Stimulated activated CD8-positive, alpha-beta memory T cell treated with anti-CD3 and anti-CD28 coated beads, Interleukin-12 subunit alpha, Interleukin-12 subunit beta, amount 100 ng/mL, for 1 hour (primary cell): ENCODE results near the gene PNPLA6.
"Not testable (repeated sequence)": the region's sequence is repeated elsewhere in the genome, so short reads cannot be mapped to it uniquely, and the experiment has no call there.

Experiments
- DNase-seq: peaks from one replicate; pipeline ENCODE4 v3.0.0-alpha.2; 2020; ENCODE audit warnings: low read depth

PNPLA6 gene

DNA sequence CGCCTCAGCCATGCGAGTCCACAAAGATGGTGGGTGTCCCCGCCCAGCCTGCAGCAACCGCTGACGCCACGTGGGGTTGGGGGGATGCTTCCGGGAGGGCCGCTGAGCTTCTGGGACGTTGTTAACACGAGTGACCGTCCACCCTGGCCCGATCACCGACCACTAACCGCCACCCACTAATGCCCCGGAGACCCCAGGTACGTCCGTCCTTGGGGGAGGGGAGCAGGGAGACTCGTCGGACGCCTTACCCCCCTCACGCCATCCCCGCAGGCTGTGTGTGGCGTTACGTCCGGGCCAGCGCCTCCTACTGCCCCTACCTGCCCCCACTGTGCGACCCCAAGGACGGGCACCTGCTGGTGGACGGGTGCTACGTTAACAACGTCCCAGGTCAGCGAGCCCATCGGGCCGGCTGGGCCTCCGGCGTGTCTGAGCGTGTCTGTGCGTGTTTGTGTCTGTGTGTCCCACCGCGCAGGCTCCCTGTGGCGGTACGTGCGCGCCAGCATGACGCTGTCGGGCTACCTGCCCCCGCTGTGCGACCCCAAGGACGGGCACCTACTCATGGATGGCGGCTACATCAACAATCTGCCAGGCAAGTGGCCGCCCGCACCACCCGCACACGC is 21.3 kb downstream of the PNPLA6 start:
- DNase-seq = no peak

DNA sequence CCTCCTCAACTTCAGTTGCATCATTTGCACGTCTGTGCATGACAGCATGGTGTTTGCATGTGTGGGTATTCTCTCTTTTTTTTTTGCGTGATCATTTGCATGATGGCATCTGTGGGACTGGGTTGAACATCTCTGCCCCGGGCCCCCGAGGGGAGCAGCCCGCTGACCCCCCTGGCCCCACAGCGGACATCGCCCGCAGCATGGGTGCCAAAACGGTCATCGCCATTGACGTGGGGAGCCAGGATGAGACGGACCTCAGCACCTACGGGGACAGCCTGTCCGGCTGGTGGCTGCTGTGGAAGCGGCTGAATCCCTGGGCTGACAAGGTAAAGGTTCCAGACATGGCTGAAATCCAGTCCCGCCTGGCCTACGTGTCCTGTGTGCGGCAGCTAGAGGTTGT is 23.1 kb downstream of the PNPLA6 start:
- no peak for DNase-seq

DNA sequence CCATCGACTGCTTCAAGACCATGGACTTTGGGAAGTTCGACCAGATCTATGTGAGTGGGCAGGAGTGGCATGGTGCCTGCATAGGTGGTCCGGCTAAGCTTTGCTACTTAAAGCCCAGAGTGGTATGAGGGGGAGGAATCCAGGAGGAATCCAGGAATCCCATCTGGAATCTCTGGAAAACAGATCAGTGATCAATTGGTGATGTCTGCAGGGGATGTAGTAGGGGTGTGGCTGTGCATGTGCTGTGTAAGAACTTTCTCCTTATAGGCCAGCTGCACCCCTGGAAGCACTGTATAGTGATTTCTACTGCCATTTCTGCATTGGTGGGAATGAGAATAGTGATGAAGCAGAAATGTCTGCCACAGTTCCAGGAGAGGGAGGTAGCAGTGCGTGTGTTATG is 23.6 kb downstream of the PNPLA6 start:
- no peak for DNase-seq

DNA sequence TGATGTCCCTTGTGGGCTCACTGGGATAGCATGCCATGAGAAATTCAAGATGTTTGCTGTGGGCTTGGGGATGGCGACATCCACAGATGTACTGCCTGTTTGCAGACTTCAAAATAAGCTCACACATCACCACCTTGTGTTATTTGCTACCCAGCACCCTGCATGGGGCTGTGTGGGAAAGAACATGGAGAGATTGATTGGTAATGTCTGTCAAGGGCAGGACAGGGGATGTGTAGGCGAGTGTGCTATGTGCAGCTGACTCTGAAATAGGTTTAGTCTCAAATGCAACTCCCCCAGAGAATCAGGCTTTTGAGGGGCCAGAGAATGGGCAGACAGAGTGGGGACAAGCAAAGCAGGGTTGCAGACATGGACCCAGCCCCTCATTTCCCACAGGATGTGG is 24.7 kb downstream of the PNPLA6 start:
- no peak for DNase-seq

DNA sequence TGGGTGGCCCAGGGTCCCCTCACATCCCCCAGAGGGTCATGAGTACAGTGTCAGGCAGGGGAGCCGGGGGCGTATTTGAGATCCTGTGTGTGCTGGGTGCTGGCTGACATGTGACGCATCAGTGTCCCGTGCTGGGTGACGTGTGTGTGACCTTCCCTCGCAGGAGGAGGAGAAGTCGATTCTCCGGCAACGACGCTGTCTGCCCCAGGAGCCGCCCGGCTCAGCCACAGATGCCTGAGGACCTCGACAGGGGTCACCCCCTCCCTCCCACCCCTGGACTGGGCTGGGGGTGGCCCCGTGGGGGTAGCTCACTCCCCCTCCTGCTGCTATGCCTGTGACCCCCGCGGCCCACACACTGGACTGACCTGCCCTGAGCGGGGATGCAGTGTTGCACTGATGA is 25.8 kb downstream of the PNPLA6 start:
- no peak for DNase-seq

DNA sequence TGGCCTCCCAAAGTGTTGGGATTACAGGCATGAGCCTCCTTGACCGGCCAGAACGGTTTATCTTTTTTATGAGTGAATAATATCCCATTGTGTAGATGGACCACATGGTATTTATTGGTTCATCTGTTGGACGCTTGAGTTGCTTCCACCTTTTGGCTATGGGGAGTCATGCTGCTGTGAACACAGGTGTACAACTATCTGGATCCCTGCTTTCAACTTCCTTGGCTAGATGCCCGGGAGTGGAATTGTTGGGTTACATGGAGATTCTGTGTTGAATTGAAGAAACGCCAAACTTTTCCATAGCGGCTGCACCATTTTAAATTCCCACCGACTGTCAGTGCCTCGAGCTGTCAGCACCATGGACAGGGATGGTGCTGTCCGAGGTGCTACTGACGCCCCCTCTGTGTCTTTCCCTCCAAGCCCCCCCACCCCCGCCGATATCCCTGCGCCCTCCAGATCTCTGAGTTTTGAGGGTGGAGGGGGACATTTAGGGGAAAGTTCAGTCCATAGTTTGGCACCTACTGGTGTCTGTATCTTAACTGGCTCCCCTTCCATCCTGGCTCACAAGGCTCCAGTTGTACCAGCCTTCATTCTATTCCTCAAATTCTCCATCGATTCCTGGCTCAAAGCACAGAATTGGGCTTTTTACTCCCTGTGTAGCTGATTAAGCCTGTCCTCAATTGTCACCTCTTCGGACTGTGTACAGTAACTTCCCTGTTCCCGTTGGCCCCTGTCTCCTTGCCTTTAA is 27.3 kb downstream of the PNPLA6 start:
- DNase-seq = no peak

DNA sequence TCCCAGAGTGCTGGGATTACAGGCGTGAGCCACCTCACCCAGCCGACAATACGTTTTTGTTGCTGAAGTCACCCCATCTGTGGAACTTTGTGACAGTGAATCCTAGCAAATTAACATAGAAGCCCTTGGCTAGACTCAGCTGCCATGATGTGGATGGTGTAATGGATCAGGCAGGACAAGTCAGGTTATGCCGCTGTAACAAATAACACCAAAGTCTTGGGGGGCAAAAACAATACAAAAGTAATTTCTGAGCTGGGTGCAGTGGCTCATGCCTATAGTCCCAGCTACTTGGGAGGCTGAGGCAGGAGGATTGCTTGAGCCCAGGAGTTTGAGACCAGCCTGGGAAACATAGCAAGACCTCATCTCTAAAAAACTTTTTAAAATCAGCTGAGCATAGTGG is 29.3 kb downstream of the PNPLA6 start:
- no peak for DNase-seq

DNA sequence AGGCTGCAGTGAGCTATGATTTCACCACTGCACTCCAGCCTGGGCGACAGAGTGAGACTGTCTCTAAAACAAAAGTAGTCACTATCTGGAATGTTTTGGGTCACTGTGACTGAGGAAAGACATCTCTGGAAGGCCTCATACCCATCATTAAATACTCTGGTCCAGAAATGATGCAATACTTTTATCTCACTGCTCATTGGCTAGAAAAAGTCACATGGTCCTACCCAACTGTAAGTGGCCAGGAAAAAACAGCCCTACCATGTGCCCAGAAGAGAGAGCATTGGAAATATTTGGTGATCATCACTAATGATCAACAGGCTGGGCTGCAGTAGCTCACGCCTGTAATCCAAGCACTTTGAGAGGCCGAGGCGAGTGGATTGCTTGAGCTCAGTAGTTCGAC is 29.8 kb downstream of the PNPLA6 start:
- no peak for DNase-seq

DNA sequence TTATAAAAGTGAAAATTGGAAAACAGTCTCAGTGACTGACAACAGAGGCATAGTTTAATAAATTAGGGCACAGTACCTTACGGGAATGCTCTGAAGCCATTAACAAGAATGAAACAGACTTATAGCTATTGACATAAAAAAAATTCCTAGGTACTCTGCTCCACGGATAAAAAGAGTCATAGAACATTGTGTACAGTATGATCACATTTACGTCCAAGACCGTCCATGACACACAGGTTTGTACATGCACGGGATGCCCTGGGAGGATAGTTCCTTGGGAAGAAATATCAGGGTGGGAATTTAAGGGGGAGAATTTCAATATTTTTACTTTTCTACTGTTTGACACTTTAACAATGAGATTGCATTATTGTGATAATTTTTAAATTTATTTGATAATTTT is 35.2 kb downstream of the PNPLA6 start:
- no peak for DNase-seq

DNA sequence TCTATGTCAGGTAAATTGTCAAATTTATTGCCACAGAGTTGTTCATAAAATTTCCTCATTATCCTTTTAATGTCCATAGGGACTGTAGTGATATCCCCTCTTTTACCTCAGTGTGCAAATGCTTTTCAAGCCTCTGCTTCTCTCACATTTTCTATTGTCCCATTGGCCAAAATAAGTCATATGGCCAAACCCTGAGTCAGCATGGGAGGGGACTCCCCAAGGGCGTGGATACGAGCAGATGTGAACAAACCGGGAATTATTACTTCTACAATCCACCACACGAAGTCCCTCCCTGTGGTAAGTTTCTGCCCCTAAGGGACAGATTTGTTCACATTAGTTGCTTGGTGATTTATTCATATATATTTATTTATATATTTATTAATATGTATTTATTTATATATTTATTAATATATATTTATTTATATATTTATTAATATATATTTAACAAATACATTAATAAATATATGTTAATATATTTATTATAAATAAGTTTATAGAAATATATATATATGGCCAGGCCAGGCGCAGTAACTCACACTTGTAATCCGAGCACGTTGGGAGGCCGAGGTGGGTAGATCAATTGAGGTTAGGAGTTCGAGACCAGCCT is 40.0 kb downstream of the PNPLA6 start:
- DNase-seq = no peak

DNA sequence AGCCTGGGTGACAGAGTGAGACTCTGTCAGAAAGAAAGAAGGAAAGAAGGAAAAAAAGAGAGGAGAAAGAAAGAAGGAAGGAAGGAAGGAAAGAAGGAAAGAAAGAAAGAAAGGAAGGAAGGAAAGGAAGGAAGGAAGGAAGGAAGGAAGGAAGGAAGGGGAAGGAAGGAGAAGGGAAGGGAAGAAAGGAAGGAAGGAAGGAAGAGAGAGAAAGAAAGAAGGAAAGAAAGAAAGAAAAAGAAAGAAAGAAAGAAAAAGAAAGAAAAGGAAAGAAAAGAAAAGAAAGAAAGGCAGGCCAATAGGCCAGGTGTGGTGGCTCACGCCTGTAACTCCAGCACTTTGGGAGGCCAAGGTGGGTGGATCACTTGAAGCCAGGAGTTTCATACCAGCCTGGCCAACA is 41.9 kb downstream of the PNPLA6 start:
- not testable (repeated sequence) for DNase-seq

DNA sequence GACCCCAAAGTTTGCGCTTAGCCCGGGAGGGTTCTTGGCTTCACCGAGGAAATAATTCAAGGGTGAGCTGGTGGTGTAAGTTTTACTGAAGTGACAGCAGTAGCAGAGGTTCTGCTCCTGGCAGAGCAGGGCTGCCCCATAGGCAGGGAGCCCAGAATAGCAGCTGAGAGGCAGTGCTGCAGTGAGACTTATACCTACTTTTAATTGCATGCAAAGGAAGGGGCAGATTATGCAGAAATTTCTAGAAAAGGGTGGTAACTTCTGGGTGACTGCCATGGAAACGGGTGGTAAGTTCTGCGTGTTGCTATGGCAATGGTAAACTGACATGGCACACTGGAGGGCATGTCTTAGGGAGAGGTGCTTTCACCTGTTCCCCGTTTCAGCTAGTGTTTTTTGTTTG is 42.6 kb downstream of the PNPLA6 start:
- DNase-seq = no peak

DNA sequence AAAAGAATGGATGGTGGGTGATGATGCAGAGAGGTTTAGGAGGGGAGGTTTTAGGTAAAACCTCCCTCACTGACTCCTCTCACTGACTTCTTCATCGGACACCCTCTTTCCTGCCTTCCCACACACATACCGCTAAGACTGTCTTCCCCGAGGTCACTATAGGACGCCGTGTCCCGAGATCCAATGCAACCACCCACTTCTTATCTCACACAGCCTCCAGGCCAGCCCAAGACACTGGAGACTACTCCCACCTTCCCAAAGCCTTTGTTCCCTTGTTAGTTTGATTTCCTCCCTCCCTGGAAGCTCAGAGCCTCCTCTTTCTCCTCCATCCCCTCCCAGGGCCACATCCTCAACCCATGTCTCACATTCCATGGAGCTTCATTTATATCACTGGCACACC is 43.7 kb downstream of the PNPLA6 start:
- DNase-seq = no peak

DNA sequence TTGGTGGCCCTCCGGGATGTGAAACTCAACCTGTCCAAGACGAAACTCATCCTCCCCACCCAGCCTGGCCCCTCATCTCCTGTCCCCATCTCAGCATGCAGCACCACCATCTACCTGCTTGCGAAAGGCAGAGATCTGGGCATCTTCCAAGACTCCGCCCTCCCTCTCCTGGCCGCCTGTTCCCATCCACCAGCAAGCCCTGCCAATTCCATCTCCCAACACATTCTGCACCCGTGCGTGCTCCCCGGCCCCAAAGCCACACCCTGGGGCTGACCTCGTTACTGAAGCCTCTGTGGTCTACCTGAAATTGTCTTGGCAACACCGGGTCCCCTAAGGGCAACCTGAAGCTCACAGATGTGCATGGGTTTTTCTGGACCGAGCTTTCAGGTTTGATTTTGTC is 46.9 kb downstream of the PNPLA6 start:
- DNase-seq = no peak

DNA sequence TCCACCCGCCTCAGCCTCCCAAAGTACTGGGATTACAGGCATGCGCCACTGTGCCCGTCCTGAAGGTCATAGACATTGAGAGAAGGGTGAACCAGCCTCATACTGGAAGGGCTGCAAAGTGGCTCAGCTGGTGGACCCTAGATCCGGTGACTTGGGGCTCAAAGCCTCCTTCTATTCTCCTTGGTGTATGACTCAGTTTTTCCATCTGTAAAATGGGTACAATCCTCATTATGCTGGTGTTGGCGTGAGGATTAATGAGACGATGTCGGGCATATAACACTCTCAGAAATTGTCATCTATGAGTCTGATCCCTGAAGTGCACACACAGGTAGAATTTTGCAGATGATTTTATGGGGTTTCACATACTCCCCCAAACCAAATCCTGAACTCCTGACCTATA is 54.3 kb downstream of the PNPLA6 start:
- no peak for DNase-seq

DNA sequence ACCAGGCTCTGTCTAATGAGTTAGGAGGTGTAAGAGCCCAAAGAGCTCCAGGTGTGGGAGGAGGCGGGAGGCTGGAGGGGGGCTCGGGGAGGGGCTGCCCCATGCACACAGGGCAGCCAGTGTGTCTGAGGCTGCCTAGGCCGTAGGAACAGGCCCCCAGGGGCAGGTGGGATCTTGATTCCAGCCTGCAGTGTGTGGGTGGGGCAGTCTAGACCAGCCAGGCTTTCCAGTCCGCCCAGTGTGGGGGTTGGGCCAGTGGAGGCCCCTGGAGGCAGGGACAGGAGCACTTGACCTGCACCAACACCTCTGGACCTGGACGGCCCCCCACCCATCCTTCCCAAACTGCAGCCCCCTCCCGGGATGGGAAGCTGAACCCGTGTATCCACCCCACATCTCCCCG is 54.7 kb downstream of the PNPLA6 start:
- no peak for DNase-seq

DNA sequence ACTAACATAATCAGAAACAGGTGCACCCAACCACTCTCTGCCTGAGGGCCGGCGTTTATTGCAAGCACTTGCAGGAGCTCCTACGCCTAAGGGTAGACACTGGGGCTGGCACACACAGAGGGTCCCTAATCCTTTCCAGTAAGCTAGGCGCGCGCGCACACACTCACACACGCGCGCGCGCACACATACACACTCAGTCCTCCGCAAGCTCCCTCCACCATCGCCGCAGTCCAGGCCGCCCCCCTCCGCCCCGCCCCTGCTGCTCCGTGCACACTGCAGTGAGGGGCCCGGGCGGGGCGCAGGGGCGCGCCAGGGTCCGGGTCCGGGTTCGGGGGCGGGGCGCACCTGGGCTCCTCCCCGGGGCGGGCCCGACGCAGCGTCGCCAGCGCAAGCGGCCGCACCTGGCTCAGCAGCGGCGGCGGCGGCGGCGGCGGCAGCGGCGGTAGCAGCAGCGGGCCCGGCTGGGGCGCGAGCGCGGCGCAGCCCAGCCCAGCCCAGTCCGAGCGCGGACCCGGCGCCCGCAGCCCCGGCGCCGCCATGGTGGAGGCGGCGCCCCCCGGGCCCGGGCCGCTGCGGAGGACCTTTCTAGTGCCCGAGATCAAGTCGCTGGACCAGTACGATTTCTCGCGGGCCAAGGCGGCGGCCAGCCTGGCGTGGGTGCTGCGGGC is 60.1 kb downstream of the PNPLA6 start, which contains the start of gene CAMSAP3:
Gene CAMSAP3, plus strand, starts transcription at position 398 of the 668 bp plus-strand sequence. Its CDS starts 140 bp downstream, at position 538.
- DNase-seq = no peak

DNA sequence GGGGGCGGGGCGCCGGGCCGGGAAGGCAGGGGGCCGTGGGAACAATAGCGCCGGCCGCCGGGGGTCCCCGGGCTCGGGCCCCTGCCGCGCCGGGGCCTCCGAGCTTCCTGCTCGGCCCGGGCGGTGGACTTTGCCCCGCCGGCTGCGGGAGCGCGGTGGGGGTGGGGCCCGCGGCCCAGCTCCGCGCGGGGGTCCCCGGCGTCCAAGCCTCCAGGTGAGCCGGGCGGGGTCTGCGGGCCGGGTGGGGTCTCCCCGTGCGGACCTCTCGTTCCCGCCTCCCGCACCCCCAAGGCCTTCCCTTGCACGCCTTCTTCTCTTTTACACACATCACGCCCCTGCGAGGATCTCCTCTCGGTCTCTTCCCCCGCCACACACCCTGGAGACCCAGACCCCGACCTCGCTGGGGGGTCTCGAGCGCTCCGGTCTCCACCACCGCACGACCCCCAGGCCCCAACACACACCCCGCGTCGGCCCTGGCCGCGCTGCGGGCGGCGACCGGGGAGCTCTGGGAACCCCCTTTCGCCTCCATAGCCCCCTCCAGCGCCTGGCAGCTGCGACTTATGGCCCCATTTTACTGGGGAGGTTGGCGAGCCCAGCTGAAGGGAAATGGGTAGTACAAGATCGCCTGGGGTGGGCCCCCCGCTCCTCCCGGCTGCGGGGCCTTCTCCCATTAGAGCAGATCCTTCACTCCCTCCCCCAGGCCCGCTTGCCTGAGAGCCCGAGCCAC is 60.9 kb downstream of the PNPLA6 start:
- DNase-seq = no peak

DNA sequence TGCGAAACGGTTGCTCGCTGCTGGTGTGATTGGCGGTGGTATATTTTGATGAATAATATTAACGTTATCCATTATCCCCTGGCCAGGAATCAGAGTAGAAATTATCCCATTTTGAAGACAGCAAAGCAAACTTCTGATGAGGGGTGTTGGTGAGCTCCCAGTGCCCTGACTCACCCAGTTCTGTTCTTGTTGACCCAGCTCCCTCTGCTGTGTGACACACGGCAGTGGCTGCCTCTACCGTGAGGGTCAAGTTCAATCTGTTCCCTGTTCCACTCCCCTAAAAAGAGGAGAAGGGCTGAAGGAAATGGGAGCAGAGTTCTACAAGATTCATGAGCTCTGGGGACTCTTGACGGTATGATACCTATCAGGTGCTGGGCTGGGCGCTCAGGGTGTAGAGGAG is 62.2 kb downstream of the PNPLA6 start:
- DNase-seq = no peak

DNA sequence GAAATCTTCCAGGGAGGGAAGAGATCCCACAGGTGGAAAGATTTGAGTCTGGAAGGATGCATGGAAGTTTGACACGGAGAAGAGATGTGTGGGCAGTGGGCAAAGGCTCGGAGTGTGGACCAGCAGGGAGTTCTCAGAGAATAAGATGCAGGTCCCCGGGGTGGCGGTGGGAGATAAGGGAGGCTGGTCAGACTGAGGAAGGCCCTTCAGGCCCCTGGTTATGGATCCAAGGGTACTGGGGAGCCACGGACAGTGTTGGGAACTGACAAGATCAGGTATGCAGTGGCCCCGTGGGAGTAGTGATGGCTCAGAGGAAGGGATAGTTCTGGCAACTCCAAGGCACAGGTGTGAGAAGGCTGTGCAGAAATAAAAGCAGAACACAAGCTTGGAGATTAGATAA is 62.7 kb downstream of the PNPLA6 start:
- DNase-seq = no peak

DNA sequence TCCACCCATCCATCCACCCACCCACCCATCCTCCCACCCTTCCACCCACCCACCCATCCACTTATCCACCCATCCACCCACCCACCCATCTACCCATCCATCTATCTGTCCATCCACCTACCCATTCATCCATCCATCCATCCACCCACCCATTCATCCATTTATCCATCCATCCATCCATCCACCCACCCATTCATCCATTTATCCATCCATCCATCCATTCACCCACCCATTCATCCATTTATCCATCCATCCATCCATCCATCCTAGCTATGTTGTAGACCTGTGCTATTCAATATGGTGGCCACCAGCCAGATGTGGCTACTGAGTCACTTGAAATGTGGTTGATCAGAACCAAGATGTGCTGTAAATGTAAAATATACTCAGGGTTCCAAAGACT is 65.2 kb downstream of the PNPLA6 start:
- no peak for DNase-seq

DNA sequence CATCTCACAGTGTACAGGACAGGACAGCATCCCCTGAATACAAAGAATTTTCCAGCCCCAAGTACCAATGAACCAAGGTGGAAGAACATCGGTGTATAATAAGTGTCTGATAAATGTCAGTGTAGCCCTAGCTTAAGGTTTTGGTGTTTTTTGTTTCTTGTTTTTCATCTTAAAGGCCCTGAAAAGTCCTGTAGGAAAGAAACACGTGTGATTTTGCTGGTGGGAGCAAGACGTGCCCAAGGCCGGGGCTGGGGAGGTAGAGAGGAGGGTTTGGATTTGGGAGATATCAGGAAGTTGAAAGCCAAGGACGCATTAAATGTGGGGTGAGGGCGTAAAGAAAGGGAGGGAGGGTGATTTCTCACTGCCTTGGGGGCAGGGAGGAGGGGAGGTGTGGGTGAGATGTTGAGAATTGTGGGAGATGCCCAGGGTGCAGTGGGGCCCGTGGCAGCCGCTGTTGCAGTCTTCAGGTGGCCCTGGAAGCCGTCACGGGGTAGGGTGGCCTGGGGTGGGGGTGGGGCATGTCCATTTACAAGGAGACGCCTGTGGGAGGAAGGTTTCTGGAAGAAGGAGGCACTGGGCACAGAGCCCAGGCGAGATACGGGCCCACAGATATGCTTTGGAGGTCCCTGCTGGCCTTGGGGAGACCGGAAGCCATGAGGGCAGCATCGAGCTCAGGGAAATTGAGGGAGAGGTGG is 66.9 kb downstream of the PNPLA6 start:
- no peak for DNase-seq
